ENCODE data around the gene UBE3B.

DNA sequence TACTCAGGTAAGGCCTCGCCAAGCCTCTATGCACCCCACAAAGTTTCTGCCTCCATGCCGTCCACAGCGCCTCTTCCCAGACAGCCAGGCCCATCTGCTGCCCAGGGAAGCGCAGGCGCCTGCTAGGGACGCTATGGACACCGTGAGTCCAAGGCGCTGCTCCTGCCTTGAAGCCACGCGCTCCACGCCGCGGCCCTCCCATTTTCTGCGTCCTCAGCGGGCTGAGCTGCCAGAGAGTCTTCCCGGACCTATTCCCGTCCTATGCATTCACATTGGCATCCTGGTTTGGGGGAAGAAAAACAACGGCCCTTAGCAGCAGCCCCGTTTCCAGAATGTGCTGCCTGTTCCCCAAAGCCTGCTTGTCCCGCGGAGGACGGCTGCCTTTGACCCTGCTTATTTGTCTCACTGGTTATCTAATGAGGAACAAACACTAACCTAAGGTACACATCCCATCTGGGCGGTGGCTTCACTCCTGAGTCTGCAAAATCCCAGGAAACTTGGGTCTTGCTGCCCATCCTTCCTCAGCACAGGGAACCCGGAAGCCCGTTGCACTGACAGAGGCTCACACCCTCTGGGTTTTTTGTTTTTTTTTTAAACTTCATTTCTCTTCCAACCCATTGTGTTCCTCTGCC is 57.9 kb downstream of the UBE3B start:
- TF ChIP-seq, protein P1, sequence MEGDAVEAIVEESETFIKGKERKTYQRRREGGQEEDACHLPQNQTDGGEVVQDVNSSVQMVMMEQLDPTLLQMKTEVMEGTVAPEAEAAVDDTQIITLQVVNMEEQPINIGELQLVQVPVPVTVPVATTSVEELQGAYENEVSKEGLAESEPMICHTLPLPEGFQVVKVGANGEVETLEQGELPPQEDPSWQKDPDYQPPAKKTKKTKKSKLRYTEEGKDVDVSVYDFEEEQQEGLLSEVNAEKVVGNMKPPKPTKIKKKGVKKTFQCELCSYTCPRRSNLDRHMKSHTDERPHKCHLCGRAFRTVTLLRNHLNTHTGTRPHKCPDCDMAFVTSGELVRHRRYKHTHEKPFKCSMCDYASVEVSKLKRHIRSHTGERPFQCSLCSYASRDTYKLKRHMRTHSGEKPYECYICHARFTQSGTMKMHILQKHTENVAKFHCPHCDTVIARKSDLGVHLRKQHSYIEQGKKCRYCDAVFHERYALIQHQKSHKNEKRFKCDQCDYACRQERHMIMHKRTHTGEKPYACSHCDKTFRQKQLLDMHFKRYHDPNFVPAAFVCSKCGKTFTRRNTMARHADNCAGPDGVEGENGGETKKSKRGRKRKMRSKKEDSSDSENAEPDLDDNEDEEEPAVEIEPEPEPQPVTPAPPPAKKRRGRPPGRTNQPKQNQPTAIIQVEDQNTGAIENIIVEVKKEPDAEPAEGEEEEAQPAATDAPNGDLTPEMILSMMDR (IDR thresholded peaks at IDR 0.05; ENCODE audit: low read depth, low read length) = no peak
- no peak for TF ChIP-seq POLR2A (IDR thresholded peaks at IDR 0.05; ENCODE audit: extremely low read depth, insufficient read length)
- TF ChIP-seq, protein P2, sequence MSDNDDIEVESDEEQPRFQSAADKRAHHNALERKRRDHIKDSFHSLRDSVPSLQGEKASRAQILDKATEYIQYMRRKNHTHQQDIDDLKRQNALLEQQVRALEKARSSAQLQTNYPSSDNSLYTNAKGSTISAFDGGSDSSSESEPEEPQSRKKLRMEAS (IDR thresholded peaks at IDR 0.05; ENCODE audit: low read depth, low read length) = no peak
- no peak for TF ChIP-seq MYC (IDR thresholded peaks at IDR 0.05; ENCODE audit: low read depth, low read length)

All from NB4 (cell line).